C4-2B (cell line): ENCODE measurements around the gene SMG9.

Source experiments
- CTCF ChIP-seq: fragments of 450-650 bp; conservative IDR thresholded peaks from 2 replicates; pipeline ENCODE4 v1.5.1; 2017; ENCODE audit warnings: mild to moderate bottlenecking
- ZFX ChIP-seq: fragments of 450-650 bp; IDR thresholded peaks from 2 replicates; pipeline ENCODE4 v1.6.1; 2017

GRCh38 chr19:43694553-43694952 is 60.2 kb downstream of the SMG9 start:
- no peak for TF ChIP-seq CTCF
- TF ChIP-seq ZFX = no peak
